ENCODE results near the gene ATP1B3. TPM values are rescaled to one million over a fixed set of nuclear protein-coding genes. Genes with fewer than 3 reads are reported as not detected.

Gene ATP1B3
- total RNA-seq, 1 donor from 2014 or later: 61.1 TPM

- no peak overlapping the region for H3K27ac Mint-ChIP-seq
- DNase-seq (no peak), ATAC-seq (ENCODE audit: low read depth) (peak; percentile 58)
- POLR2A ChIA-PET: interaction anchor here (0.6 to 0.9 kb wide), 3 partner anchors 36 to 175 kb away, joined by 3 to 5 read pairs (median 4); partner anchors contain the start of genes ATP1B3 and RNF7
- H3K9me3 Mint-ChIP-seq: peaks cover 2% of the 10 kb centered on the region
- no peaks in the 10 kb centered on the region for H3K27me3 Mint-ChIP-seq
- H3K4me3 Mint-ChIP-seq: no peak overlapping the region
- TF ChIP-seq CTCF (IDR thresholded peaks at IDR 0.05): peak; percentile 48
- intact Hi-C loops (cut with micrococcal nuclease): loop anchor here (1.0 to 2.0 kb wide), 6 partner anchors 36 to 610 kb away; partner anchors contain the start of genes ATP1B3 and RNF7
- CTCF ChIA-PET: interaction anchor here (0.9 to 1.9 kb wide), 10 partner anchors 13 to 452 kb away, joined by 4 to 10 read pairs (median 5); no protein-coding TSS in a partner anchor
- H3K4me1 Mint-ChIP-seq: no peaks in the 10 kb centered on the region
- peaks cover 54% of the 10 kb centered on the region for H3K36me3 Mint-ChIP-seq (ENCODE audit: low read depth)
These were observed 36.8 kb downstream of the ATP1B3 start for GRCh38 chr3:141913150-141913811.

GRCh38 chr3:141914311-141914710 lies 37.9 kb downstream of the ATP1B3 start:
- Mint-ChIP-seq H3K9me3 (peaks cover 2% of the 10 kb centered on the region), H3K36me3 (ENCODE audit: low read depth) (peaks cover 49% of the 10 kb centered on the region), H3K4me1 (no peaks in the 10 kb centered on the region), H3K27ac (no peak overlapping the region), H3K4me3 (no peak overlapping the region), H3K27me3 (no peaks in the 10 kb centered on the region)
- intact Hi-C loops (cut with micrococcal nuclease): no loop called here
- POLR2A ChIA-PET: no interaction called here
- CTCF ChIA-PET: interaction anchor here (1.0 to 1.9 kb wide), 5 partner anchors 13 to 454 kb away, joined by 3 to 6 read pairs (median 4); no protein-coding TSS in a partner anchor
- DNase-seq: no peak
- TF ChIP-seq CTCF (IDR thresholded peaks at IDR 0.05): no peak
- no peak for ATAC-seq (ENCODE audit: low read depth)

- no peak overlapping the region for H3K4me3 Mint-ChIP-seq
- no peaks in the 10 kb centered on the region for H3K4me1 Mint-ChIP-seq
- ATAC-seq (ENCODE audit: low read depth): no peak
- no peak for DNase-seq
- H3K9me3 Mint-ChIP-seq: peaks cover 2% of the 10 kb centered on the region
- H3K36me3 Mint-ChIP-seq (ENCODE audit: low read depth): peaks cover 46% of the 10 kb centered on the region
- ChIA-PET CTCF (interaction anchor here (1.0 kb wide), 1 partner anchor 454 kb away, joined by 3 read pairs; no protein-coding TSS in a partner anchor), POLR2A (no interaction called here)
- intact Hi-C loops (cut with micrococcal nuclease): no loop called here
- H3K27me3 Mint-ChIP-seq: no peaks in the 10 kb centered on the region
- TF ChIP-seq CTCF (IDR thresholded peaks at IDR 0.05): no peak
- H3K27ac Mint-ChIP-seq: no peak overlapping the region
These were observed 38.6 kb downstream of the ATP1B3 start for GRCh38 chr3:141915016-141915415.

GRCh38 chr3:141915766-141916165 lies 39.3 kb downstream of the ATP1B3 start:
- no peaks in the 10 kb centered on the region for H3K4me1 Mint-ChIP-seq
- intact Hi-C loops (cut with micrococcal nuclease): no loop called here
- no peak for ATAC-seq (ENCODE audit: low read depth)
- H3K27ac Mint-ChIP-seq: no peak overlapping the region
- CTCF ChIA-PET: no interaction called here
- H3K27me3 Mint-ChIP-seq: no peaks in the 10 kb centered on the region
- DNase-seq: no peak
- H3K4me3 Mint-ChIP-seq: no peak overlapping the region
- POLR2A ChIA-PET: no interaction called here
- H3K9me3 Mint-ChIP-seq: peaks cover 2% of the 10 kb centered on the region
- peaks cover 44% of the 10 kb centered on the region for H3K36me3 Mint-ChIP-seq (ENCODE audit: low read depth)
- TF ChIP-seq CTCF (IDR thresholded peaks at IDR 0.05): no peak

- intact Hi-C loops (cut with micrococcal nuclease): no loop called here
- H3K9me3 Mint-ChIP-seq: no peaks in the 10 kb centered on the region
These were observed 44.3 kb downstream of the ATP1B3 start for GRCh38 chr3:141920701-141921100.

More at GRCh38 chr3:141920701-141921100, 44.3 kb downstream of the ATP1B3 start:
- Mint-ChIP-seq H3K4me1 (no peaks in the 10 kb centered on the region), H3K36me3 (ENCODE audit: low read depth) (peaks cover 47% of the 10 kb centered on the region), H3K27ac (no peak overlapping the region), H3K27me3 (no peaks in the 10 kb centered on the region), H3K4me3 (no peak overlapping the region)
- TF ChIP-seq CTCF (IDR thresholded peaks at IDR 0.05): no peak
- ATAC-seq (ENCODE audit: low read depth) (no peak), DNase-seq (no peak)
- ChIA-PET CTCF (no interaction called here), POLR2A (no interaction called here)

Data from activated B cell treated with CpG ODN at 0.5 μM for 24 hours (primary cell).